Measurements from ENCODE around the gene ERC1.
A peak's percentile ranks its signal among the peaks of the same experiment; 100 is the strongest.
"Not testable (repeated sequence)": the region's sequence is repeated elsewhere in the genome, so short reads cannot be mapped to it uniquely, and the experiment has no call there.

The ERC1 gene

GRCh38 chr12:1208719-1209118 lies 217.7 kb downstream of the ERC1 start:
- ChIA-PET POLR2A (interaction anchor here (0.7 kb wide), 1 partner anchor 82 kb away, joined by 4 read pairs; no protein-coding TSS in a partner anchor), CTCF (interaction anchor here (1.0 to 1.4 kb wide), 2 partner anchors 11 to 90 kb away, joined by 4 to 6 read pairs; no protein-coding TSS in a partner anchor)
- H3K9me3 ChIP-seq (ENCODE audit: control insufficient read depth, insufficient read depth, low read depth, low read length); H3K36me3 ChIP-seq (ENCODE audit: control insufficient read depth in 2 of 2, insufficient read depth in 1 of 2, low read length in 2 of 2); H3K27ac ChIP-seq (ENCODE audit: extremely low read depth, low read depth, low read length); H3K4me3 ChIP-seq (ENCODE audit: low read depth, low read length): not testable (repeated sequence)
- TF ChIP-seq OSR2 (tag by site-specific recombination; IDR thresholded peaks at IDR 0.05) (peak; percentile 45; the same call in 1 of the 2 replicates), ZNF184 (tag by site-specific recombination; IDR thresholded peaks at IDR 0.05) (peak; percentile 67), ZNF324 (tag by site-specific recombination; IDR thresholded peaks at IDR 0.05) (peak; percentile 15; the same call in 1 of the 2 replicates), ZNF501 (tag by site-specific recombination; IDR thresholded peaks at IDR 0.05) (0 out of 2 replicates have a peak, but pooled peaks have one; percentile 16), PATZ1 (tag by site-specific recombination; IDR thresholded peaks at IDR 0.05) (peak; percentile 62), ZNF362 (tag by site-specific recombination; IDR thresholded peaks at IDR 0.05) (peak; percentile 98), KLF1 (tag by site-specific recombination; IDR thresholded peaks at IDR 0.05) (peak; percentile 57), ZNF394 (tag by site-specific recombination; IDR thresholded peaks at IDR 0.05; ENCODE audit: borderline replicate concordance) (0 out of 2 replicates have a peak, but pooled peaks have one; percentile 36)
- H3K4me1 ChIP-seq (ENCODE audit: control insufficient read depth, insufficient read depth, low read length): peaks cover 30% of the 10 kb centered on the region

- CTCF ChIA-PET: interaction anchor here (0.7 to 0.8 kb wide), 2 partner anchors 30 to 94 kb away, joined by 3 to 4 read pairs; no protein-coding TSS in a partner anchor
- Histone ChIP-seq H3K4me3 (ENCODE audit: low read depth, low read length) (no peak overlapping the region), H3K4me1 (ENCODE audit: control insufficient read depth, insufficient read depth, low read length) (peaks cover 22% of the 10 kb centered on the region), H3K27ac (ENCODE audit: extremely low read depth, low read depth, low read length) (no peak overlapping the region), H3K9me3 (ENCODE audit: control insufficient read depth, insufficient read depth, low read depth, low read length) (no peaks in the 10 kb centered on the region), H3K36me3 (ENCODE audit: control insufficient read depth in 2 of 2, insufficient read depth in 1 of 2, low read length in 2 of 2) (no peaks in the 10 kb centered on the region)
- POLR2A ChIA-PET: no interaction called here
- TF ChIP-seq ATF2 (tag by site-specific recombination; IDR thresholded peaks at IDR 0.05; ENCODE audit: low read depth): no peak
- 0 out of 2 replicates have a peak, but pooled peaks have one; percentile 11 for TF ChIP-seq SP2 (tag by site-specific recombination; IDR thresholded peaks at IDR 0.05)
- peak; percentile 71 for TF ChIP-seq KLF1 (tag by site-specific recombination; IDR thresholded peaks at IDR 0.05)
- TF ChIP-seq ZNF596 (tag by site-specific recombination; IDR thresholded peaks at IDR 0.05): no peak
- no peak for TF ChIP-seq ZBTB48 (tag by site-specific recombination; IDR thresholded peaks at IDR 0.05)
- TF ChIP-seq ZNF571 (tag by site-specific recombination; IDR thresholded peaks at IDR 0.05): no peak
- no peak for TF ChIP-seq ZNF175 (tag by site-specific recombination; IDR thresholded peaks at IDR 0.05)
- TF ChIP-seq ZBTB8A (tag by site-specific recombination; IDR thresholded peaks at IDR 0.05): no peak
- TF ChIP-seq ZNF677 (tag by site-specific recombination; IDR thresholded peaks at IDR 0.05): no peak
- TF ChIP-seq ZNF501 (tag by site-specific recombination; IDR thresholded peaks at IDR 0.05): no peak
- TF ChIP-seq ZNF561 (tag by site-specific recombination; IDR thresholded peaks at IDR 0.05; ENCODE audit: borderline replicate concordance): 0 out of 2 replicates have a peak, but pooled peaks have one; percentile 49
- no peak for TF ChIP-seq ZSCAN30 (tag by site-specific recombination; IDR thresholded peaks at IDR 0.05)
- TF ChIP-seq TRIM28 (IDR thresholded peaks at IDR 0.05; ENCODE audit: borderline replicate concordance, low read length): no peak
- no peak for TF ChIP-seq ZNF776 (tag by site-specific recombination; IDR thresholded peaks at IDR 0.05; ENCODE audit: borderline replicate concordance)
- TF ChIP-seq ZBTB17 (tag by site-specific recombination; IDR thresholded peaks at IDR 0.05): 0 out of 2 replicates have a peak, but pooled peaks have one; percentile 16
- no peak for TF ChIP-seq ZNF704 (tag by site-specific recombination; IDR thresholded peaks at IDR 0.05)
- peak; percentile 79 for TF ChIP-seq WT1 (tag by site-specific recombination; IDR thresholded peaks at IDR 0.05)
Observed at GRCh38 chr12:1212526-1212925, 221.5 kb downstream of the ERC1 start.
